Stimulated activated CD4-positive, alpha-beta T cell treated with anti-CD3 and anti-CD28 coated beads, Interleukin-1b, Interleukin-23, amount 100 ng/mL, for 4 hours (primary cell): ENCODE results near the gene PLEKHN1.
"Not testable (repeated sequence)": the region's sequence is repeated elsewhere in the genome, so short reads cannot be mapped to it uniquely, and the experiment has no call there.

Source experiments
- DNase-seq, 2 donors: peaks; one replicate each; pipeline ENCODE4 v3.0.0-alpha.2; 2020; ENCODE audit warnings: low read depth in 2 of 2

The PLEKHN1 gene

DNA sequence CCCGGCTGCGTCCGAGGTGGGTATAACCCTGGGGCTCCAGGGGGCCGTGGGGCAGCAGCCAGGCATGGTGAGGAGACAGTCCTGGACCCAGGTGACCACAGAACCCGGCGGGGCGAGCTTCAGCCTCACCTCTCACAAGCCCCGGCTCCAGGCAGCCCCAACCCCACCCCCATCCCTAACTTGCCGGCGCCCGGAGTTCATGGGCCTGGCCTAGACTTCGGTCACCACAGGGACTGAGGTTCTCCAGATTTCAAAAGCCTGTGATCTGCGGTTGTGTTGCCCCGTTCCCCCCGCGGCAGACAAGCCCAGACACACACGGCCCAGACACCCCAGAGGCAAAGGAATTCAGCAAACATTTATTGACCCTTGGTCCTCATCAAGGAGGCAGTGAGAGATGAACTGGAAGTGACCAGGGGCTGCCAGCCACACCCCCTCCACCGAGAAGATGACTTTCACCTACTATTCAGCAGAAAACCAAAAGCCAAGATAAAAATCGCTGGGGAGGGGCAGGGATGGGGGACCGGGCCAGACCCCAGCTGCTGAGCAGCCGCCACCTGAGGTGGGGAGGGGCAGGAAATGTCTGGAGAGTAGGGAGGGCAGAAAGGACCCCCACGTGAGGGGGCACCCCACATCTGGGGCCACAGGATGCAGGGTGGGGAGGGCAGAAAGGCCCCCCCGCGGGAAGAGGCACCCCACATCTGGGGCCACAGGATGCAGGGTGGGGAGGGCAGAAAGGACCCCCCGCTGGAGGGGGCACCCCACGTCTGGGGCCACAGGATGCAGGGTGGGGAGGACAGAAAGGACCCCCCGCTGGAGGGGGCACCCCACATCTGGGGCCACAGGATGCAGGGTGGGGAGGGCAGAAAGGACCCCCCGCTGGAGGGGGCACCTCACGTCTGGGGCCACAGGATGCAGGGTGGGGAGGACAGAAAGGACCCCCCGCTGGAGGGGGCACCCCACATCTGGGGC is 29.7 kb downstream of the PLEKHN1 start:
- no peak for DNase-seq

DNA sequence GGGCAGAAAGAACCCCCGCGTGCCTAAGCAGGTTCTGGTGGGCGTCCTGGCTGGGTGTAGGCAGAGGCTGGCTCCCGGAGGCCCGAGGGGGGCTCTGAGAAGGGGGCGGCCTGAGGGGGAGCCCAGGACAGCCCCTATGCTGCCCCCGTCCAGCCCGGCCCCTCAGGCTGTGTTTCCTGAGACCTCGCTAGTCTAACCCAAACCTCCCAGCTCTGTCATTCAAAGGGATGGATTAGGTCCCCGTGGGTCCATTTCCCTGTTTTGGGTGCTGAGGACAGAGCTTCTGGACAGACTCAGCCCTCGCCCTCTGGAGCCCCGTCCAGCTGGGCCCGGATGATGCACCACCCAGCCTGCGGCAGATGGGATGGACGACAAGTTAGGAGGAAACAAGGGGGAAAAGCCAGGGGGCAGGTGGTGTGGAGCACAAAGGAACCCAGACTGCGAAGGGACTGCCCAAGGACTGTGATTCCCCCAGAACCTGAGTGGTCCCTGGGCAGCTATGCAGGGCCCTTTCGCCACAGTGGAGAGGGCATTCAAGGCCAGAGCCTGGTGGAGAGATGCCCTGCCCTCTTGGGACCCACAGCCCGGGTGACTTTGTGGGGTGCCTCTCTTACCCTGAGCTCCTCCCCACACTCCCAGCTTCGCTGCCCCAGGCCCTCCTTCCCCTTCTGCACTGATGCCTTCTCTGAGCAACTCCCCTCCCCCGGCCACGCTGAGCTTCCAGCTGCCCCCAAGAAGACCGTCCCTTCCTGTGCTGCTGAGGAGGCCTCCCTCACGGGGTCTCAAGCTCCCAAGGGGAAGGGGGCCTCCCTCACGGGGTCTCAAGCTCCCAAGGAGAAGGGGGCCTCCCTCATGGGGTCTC is 30.8 kb downstream of the PLEKHN1 start:
- DNase-seq = no peak

DNA sequence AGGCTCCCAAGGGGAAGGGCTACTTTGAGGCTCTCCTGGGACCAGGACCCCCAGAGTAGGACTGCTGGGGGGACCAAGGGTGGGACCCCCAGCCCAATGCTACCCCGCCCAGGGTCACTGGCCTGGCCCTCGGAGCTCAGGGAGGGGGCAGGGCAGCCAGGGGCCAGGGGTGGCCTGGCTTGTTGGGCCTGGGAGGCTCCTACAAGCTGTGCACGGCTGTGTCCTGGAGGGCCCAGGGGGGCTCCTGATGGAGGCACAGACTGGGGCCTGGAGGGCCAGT is 31.4 kb downstream of the PLEKHN1 start:
- DNase-seq = no peak

DNA sequence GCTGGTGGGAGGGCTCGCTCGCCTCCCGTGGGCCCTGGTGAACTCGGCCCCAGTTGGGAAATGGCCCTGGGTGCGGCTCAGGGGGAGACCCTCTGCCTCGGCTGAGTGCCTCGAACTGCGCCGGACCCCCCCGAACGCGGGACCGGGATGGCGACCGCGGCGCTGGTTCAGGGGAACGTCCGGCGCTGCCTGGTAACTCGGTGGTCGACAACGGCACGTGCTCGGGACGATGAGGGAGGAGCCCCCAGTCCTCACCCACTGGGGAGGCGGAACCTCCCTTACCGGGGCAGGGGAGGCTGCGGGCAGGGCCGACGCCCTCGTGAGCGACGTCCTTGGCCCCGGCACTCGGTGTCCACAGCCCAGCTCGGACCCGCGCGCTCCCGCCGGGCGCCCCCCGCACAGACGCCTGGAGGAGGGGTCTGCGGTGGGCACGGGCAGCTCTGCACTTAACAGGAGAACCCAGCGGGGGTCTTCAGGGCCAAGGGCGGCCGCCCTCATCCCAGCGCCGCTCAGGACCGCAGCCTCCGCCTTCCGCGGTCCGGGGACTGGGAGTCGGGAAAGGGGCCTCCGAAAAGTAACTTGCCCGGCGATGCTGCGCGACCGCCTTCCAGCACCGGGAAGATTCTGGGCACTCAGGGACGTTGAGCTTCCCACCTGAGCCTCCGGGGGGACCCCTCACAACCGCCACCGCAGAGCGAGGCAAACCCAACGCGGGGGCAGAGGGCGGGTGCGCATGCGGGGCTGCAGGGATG is 31.9 kb downstream of the PLEKHN1 start:
- no peak for DNase-seq

DNA sequence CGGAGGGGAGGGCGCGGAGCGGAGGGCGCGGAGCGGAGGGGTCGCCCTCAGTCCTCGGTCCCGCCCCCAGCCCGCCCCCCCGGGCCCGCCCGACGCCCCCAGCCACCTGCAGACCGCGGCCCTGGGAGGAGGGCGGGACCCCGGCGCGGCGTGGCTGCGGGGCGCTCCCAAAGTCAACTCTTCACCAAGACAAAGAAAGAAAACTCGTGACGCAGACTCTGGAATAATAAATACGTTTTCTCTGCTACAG is 32.4 kb downstream of the PLEKHN1 start:
- DNase-seq = no peak

DNA sequence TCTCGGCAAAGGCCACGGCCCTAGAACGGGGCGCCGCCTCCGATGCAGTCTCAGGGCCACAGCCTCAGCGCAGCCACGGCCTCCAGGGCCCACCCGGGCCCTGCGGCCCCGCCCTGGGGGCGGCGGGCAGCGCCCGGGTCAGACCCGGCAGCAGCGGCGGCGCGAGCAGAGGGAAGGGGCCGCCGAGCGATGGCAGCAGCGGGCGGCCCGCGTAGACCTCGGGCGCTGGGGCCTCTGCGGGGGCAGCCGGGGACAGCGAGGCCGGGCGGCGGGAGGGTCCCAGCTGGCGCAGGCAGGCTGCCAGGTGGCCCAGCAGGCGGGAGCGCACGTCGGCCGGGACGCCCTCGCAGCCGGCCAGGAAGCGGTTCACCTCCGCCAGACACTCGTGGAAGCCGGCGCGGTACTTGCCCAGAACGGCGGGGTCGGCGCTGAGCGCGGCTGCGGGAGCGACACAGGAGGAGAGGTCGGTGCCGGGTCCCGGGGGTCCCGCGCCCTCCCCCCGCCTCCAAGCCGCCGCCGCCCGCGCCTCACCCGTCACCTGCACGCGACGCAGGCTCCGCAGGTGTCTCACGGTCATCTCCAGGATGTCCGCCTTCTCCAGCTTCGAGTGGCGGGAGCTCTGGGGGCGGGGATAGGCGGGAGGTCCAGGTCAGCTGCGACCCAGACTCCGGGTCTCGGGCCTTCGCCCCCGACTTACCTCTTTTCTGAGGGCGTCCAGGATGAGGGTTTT is 32.9 kb downstream of the PLEKHN1 start:
- peak in 1 of 2 donors; percentile 17 for DNase-seq

DNA sequence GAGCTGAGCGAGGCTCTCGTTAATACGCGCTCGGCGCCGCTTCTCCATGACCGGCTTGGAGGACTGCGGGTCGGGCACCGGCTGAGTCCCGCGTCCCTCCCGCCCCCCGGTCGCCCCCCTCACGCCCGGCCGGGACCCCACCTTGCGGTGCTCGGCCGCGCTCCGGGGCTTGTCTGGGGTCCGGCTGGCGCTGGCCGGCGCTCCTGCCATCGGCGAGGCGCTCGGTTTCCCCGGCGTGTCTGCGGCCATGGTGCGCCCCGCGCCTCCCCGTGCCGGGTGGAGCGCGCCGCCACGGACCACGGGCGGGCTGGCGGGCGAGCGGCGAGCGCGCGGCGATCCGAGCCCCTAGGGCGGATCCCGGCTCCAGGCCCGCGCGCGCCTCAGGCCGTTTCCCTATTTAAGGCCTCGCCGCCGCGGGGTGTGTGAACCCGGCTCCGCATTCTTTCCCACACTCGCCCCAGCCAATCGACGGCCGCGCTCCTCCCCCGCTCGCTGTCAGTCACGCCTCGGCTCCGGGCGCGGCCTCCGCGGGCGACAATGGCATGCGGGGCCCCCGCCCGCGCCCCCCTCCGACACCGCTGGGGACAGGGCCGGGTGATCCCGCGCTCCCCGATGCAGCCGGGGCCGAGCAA is 33.6 kb downstream of the PLEKHN1 start, which contains the start of gene HES4:
HES4 (minus strand) TSS at position 373 of the 632 bp plus-strand sequence; CDS start at position 249, 124 bp downstream.
- DNase-seq = peak; percentile 62

DNA sequence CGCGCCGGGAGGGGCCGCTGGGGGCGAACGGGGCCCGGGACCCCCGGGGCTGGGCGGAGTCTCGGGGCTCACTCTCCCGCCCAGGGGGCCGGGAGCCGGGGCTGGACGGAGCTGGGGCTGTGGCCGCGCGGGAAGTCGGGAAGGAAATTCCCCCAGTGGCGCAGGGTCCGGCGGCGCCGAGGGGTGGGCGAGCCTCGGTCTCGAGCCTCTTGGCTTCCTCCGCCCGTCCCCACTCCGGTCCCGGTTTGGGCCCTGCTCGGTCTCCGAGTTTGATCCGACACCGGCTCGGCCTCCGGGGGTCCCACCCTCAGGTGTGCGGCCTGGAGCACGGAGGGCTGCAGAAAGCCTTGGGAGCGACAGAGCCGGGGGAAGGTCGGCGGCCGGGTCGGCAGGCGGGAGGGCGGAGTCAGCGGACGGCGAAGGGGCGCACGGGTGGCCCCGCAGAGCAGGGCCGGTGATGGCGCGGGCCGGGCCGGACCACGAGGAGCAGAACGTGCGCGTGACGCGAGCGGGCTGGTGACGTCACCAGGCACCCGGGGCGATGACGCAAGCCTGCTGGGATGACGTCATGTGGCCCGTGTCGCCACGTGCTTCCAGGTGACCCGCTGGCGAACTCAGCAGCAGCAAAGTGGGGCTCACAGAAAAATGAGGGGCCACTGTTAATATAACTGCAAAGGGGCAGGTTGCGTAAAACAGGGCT is 34.2 kb downstream of the PLEKHN1 start:
- DNase-seq = peak; percentile 68 to 71

DNA sequence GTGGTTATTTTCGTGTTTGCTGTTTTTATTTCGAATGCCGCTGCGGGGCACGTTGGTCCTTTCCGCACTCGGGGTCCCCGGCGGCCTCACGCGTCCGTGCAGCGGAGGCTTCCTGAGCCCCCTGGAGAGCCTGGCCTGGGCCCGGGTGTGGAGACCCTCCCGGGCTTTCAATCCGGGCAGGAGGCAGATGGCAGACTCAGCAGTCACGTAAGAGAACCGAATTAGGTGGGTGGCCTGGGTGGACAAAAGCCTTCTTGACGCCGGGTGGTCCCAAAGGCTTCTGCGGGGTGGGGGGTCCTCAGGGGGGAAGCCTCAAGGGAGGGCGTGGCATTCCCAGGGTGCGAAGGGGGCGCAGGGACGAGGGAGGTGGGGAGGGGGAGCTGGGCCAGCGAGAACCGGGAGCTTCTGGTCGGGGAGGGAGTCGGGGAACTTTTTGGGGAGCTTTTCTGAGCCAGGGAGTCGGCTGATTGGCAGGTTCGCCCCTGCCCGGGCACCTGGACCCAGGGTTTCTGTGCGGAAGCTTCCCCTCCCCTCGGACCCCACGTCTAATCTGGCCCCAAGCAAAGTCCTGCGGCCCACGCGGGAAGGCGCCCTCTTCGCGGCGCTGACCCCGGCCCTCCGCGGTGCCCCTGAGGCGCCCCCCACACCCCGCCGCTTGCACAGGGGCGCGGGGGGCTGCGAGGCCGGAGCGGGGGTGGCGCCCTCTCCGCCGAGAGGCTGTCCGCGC is 34.9 kb downstream of the PLEKHN1 start:
- no peak for DNase-seq

DNA sequence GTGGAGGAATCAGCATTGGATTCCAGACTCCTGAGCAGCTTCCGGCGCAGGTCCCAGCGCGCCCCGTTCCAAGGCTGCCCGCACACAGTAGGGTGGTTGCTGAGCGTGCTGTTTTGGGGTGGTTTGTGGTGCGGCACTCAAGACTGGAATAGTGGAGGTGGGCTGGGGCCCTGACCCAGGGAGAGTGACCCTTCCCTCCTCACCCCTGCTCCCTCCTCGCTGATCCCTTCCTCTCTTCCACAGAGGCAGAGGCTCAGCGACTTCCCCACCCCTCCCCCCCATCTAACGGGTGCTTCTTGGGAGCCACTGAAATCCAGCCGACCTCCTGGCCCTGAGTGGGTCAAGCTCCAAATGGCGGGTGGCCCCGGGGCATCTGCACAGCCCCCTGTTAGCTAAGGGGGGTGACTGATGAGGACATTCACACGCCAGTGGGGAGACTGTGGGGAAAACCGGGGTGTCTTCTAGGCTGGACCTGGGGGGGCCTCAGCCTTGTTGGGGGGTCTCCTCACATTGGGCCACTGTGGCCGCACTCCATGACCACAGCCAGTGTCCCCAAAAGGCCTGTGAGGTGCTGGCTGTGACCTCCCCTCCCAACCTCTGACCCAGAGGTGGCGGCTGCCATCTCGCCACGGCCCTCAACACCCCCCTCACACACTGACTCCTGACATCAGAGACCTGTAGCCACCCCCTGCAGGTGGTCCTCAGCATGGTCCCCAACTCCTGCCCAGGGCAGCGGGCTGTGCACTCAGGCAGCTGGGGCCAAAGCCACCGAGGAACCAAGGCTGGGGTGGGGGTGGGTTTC is 37.5 kb downstream of the PLEKHN1 start:
- no peak for DNase-seq

DNA sequence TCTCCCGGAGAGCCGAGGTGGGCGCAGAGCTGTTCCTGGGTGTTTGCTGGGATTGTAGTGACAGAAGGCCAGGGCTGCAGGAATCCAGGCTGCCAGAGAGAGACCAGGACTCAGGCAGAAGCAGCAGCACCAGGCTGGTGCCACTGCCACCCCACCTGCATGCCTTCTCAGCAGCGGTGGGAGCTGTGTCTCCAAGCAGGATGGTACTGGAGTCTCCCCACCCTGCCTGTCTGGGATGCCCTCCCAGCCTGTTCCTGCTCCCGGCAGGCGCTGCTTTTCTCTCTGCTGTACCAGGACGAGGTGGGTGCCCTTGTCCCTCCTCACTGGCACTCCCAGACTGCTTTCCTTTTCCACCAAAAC is 38.1 kb downstream of the PLEKHN1 start:
- DNase-seq = no peak

DNA sequence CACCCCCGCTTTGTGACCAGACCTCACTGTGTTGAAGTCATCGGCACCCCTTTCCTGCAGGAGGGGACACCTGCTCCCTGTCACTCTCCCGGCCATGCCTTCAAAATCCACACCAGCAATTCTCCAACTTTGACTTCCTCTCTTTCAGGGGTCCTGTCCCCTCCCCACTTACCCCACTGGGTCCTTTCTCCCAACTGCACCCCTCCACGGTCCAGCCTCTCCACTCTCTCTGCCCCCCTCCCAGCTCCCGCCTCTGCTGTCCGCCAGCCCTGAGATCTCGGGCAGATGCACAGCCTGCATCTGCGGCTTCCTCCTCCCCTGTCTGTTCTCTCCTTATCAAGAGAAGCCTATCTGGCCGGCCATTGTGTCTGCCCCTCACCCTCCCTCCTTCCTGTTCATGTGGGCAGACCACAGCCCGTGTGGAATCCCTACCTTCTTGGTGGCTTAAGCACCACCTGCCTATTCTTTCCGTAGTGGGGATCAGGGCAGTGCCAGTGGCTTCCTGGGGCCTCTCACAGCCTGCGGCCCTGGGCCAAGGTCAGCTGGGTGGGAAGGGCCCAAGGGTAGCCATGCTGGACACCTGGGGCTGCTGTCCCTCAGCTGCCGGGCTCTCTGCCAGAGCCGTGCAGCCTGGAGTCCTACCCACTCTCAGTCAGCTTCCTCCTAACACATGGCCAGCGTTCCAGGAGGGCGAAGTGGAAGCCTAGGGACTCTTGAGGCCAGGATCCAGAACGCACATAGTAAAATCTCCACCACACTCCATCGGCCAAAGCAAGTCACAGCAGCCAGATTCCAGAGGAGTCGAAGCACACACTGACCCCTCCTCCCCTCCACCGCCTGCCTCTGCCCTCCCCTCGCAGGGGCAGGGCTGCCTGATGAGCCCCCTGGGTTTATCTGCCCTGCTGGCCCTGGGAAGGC is 38.8 kb downstream of the PLEKHN1 start:
- no peak for DNase-seq

DNA sequence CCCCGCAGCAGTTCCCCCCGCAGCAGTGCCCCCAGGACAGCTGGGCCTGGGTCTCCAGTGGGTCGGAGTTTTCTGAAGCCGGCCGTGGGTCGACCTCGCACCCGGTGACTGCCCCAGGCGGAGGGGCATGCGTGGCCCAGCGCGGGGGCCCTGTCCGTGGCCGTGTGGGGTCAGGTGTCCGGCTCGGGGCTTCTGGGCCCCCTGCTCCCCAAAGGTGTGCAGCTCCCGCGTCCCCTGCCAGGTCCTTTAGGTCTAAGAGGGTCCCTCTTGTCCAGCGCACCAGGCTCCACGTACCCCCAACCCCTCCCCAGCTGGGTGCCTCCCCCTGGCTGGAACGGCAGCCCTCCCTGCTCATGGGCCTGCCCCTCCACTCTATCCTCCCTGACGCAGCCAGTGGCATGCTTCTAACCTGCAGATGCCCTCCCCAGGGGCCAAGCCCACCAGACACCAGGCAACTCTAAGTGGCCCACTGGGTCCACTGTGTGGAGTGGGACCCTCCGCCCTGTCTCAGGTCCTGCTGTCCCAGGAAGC is 39.6 kb downstream of the PLEKHN1 start:
- no peak for DNase-seq

DNA sequence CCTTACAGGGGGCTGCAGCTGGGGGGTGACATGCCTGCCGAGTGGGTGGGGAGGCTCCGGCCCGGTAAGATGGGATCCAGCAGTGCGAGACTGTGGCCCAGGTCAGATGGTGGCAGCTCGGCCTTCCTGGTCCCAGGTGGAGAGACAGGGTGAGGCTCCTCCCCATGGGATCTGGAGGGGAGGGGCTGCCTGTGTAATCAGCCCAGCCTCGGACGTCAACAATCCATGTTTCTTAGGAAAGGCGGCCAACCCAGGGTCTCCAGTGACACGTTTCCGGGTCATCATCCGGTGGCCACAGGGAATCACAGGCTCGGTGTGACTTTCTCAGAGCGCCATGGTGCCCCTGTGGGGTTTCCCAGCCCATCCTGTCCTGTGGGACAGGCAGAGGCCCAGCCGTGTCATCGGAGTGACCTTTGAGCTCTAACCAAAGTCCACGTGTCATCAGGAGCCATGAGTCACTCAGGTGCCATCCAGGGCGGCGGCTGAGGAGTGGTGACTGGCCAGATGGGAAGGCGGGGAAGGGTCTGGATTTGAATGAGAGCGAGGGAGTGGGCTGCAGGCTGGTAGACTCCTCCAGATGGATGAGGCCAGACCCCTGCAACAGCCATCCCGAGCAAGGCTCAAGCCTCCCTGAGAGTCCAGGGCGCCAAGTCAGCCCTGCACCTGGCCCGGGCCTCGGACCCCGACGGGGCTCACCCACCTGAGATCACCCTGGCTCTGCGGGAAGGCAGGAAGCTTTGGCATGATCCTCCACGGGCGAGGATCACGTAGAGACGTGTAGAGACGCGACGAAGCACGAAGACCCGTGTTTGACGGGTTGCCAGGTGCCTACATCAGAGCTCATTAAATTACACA is 40.2 kb downstream of the PLEKHN1 start:
- DNase-seq = no peak

DNA sequence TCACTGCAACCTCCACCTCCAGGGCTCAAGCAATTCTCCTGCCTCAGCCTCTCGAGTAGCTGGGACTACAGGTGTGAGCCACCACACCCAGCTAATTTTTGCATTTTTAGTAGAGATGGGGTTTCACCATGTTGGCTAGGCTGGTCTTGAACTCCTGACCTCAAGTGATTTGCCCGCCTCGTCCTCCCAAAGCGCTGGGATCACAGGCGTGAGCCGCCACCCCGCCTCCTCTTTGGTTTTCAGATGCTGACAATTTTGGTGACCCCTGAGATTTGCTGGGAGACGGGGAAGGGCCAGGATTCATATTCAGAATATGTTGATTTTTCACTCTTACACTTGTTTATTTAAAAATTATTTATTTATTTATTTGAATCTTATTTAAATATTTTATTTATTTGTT is 43.8 kb downstream of the PLEKHN1 start:
- DNase-seq = not testable (repeated sequence)

DNA sequence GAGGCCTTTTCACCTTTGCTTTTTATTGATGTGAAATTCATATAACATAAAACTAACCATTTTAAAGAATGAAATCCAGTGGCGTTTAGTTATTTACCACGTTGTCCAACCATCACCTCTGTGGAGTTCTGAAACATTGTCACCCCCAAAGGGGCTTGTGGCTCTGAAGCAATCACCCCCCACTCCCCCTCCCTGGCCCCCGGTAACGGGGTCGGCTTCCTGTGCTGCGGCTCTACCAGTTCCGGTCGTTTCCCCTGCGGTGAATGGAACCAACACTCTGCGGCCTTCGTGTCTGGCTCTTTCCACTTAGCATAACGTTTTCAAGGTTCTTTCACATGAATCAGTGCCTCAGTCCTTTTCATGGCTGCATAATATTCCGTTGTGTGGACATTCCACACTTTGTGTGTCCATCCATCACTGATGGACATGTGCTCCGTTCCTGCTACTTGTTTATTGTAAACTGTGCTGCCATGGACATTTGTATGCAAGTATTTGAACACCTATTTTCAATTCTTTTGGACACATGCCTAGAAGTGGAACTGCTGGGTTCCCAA is 45.2 kb downstream of the PLEKHN1 start:
- no peak for DNase-seq

DNA sequence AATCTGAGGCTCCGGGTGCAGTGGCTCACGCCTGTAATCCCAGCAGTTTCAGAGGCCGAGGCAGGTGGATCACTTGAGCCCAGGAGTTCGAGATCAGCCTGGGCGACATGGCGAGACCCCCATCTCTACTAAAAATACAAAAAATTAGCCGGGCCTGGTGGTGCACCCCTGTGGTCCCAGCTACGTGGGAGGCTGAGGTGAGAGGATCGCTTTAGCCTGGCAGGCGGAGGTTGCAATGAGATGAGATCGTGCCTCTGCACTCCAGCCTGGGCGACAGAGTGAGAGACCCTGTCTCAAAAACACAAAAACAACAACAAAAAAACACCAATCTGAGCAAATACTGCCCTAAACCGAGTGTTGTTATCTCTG is 46.4 kb downstream of the PLEKHN1 start:
- not testable (repeated sequence) for DNase-seq
